NCI-H345 treated with DMSO at 0.1 percent for 48 hours (cell line): ENCODE results near the gene SLCO2B1.
"Not testable (repeated sequence)": the region's sequence is repeated elsewhere in the genome, so short reads cannot be mapped to it uniquely, and the experiment has no call there.

Experiments used
- DNase-seq: peaks from one replicate; lab custom pipeline; 2025; ENCODE audit not compliant: unreplicated experiment; lab: John Stamatoyannopoulos, UW

SLCO2B1 gene

GRCh38 chr11:75150879-75151278, at the start of gene SLCO2B1:
Gene SLCO2B1 (plus strand): TSS chr11:75151107. CDS start chr11:75151382, 275 bp downstream.
- DNase-seq = no peak

- no peak for DNase-seq
These were observed 49.3 kb upstream of the SLCO2B1 start for GRCh38 chr11:75101424-75102128.

GRCh38 chr11:75103380-75104026, 47.4 kb upstream of the SLCO2B1 start:
- DNase-seq = no peak

- no peak for DNase-seq
These were observed 45.4 kb upstream of the SLCO2B1 start for GRCh38 chr11:75105462-75105925.

DNA sequence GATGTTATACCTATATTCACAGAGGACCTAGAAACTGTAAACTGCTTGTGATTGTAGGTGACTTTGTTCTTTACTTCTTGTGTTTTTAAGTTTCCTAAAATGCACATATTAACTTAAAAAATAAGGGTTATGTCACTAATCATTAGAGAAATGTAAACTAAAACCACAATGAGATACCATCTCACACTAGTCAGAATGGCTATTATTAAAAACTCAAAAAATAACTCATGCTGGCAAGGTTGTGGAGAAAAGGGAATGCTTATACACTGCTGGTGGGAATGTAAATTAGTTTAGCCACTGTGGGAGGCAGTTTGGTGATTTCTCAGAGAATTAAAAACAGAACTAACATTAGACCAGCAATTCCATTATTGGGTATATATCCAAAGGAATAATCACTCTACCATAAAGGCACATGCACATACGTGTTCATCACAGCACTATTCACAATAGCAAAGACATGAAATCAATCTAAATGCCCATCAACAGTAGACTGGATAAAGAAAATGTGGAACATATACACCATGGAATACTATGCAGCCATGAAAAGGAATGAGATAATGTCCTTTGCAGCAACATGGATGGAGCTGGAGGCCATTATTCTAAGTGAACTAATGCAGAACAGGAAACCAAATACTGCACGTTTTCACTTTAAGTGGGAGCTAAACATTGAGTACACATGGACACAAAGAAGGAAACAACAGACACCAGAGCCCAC, 44.8 kb upstream of the SLCO2B1 start:
- DNase-seq = not testable (repeated sequence)

GRCh38 chr11:75107187-75107586, 43.7 kb upstream of the SLCO2B1 start:
- DNase-seq = no peak

GRCh38 chr11:75112200-75112599, 38.7 kb upstream of the SLCO2B1 start:
- no peak for DNase-seq

GRCh38 chr11:75113030-75113429, 37.9 kb upstream of the SLCO2B1 start:
- DNase-seq = no peak

GRCh38 chr11:75114465-75114864, 36.4 kb upstream of the SLCO2B1 start:
- no peak for DNase-seq

GRCh38 chr11:75118577-75118976, 32.3 kb upstream of the SLCO2B1 start:
- DNase-seq = no peak

GRCh38 chr11:75126564-75126963, 24.3 kb upstream of the SLCO2B1 start:
- DNase-seq = no peak

GRCh38 chr11:75132080-75132479, 18.8 kb upstream of the SLCO2B1 start:
- DNase-seq = no peak

DNA sequence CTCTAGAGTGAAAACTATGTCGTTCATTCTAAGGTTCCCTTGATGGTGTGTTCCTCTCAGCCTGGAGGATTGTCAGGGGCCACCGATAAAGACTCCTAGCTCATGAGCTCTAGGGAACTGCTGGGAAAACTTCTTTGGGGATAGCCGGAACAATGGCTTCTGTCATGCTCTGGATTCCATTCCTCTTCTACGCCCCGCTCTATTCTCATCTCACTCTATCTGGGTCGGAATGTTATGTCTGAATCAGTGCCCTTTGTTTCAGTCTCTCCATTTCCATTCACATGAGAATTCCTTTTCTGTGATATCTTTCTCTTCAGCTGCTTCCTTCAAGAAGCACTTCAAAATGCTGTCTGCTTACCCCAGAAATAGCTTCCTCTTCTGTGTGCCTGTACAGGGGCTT, 16.9 kb upstream of the SLCO2B1 start:
- DNase-seq = no peak

DNA sequence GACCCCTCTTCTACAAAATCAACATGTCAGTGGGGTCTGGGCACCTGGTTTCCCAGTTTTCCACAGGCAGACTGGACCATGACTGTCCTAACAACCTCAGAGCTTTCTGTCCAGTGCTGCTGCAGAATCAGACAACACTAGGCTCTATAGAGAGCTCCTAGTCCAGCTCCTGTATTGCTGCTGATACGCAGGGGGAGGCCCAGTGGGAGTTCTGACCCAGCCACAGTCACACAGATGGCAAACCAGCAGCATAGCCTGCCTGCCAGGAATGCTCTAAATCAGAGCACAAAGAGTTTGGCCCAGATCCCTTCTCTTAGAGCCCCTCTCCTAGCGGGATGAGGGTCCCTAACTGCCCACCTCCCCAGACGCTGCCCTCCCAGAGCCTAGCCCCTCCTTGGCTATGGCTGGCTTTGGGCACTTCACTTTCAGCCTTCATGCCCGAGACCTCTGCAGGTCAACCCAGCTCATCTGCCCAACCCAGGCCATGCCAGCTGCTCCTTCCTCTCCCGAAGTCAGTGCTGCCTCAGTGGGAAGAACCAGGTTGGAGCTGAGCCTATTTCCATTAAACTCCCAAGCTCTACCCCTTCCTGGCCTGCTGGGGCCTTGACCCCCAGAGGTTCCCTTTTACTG, 15.8 kb upstream of the SLCO2B1 start:
- no peak for DNase-seq

DNA sequence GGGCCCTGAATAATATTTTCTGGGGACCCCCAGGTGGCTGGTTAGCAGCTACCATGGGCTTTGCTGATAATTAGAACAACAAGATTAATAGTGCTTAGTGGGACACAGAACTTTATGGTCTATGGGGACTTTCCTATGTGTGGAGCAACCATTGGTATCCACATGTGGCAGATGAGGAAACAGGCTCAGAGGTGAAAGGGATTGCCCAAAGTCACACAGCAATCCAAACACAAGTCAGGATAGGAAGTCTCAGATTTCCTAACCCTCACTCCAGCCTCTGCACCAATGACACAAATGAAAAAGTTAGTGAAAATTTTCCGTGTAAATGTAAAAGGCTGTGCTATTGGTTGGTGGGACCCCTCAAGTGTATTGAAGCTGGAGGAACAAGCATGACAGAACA, 15.3 kb upstream of the SLCO2B1 start:
- DNase-seq = no peak

- no peak for DNase-seq
These were observed 10.4 kb upstream of the SLCO2B1 start for GRCh38 chr11:75140269-75141138.

DNA sequence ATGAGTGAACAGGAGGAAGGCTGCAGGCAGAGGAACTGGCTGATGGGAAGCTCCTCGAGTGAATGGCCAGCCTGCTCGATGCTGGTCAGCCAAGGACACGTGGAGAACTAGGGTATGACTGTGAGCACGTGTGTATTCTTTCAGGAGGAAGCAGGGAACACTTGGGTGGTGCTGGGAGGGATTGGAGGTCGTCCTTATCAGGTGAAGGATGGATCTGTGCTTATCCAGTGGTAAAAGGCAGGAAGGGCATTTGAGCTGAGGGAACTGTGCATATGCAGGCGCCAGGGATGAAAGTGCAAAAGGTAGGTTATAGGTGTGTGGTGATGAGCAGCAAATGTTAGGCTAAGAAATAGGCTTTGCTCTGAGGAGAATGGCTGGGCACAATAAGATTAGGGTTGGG, 9.7 kb upstream of the SLCO2B1 start:
- no peak for DNase-seq

GRCh38 chr11:75142714-75143419, 8.0 kb upstream of the SLCO2B1 start:
- DNase-seq = no peak

DNA sequence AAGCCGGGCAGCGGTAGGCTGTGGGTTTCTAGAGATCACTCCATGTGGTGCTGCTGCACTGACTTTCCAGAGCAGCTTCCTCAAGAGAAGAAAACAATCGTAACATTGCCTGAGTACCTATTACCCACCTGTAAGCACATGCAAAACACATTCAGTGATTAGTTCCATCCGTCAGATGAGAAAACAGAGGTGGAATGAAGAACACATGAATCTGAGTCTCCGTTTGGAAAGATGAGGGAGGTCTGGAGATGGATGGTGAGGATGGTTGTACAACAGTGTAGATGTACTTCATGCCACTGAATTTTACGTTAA, 7.5 kb upstream of the SLCO2B1 start:
- DNase-seq = no peak

DNA sequence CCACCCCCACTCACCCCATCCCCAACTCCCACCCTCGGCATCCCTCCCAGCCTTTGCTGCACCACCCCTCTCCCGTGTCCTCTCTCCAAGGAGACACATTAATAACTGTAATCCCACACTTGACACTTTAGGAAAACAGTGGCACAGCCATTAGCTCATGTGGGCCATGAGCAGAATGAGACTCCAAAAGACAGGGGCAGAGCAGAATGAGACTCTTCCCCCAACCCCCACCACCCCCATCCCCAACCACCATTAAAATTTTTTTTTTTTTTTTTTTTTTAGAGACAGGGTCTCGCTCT, 6.2 kb upstream of the SLCO2B1 start:
- no peak for DNase-seq
